ENCODE measurements around the gene GFI1B. TPM values are rescaled to one million over a fixed set of nuclear protein-coding genes. Genes with fewer than 3 reads are reported as not detected.

The GFI1B gene
- total RNA-seq, 1 donor from 2014 or later = not detected

- H3K4me3 Mint-ChIP-seq (ENCODE audit: unreplicated experiment) = peak overlapping the region; percentile 100
- no peak overlapping the region for H3K27ac Mint-ChIP-seq (ENCODE audit: unreplicated experiment)
- no peaks in the 10 kb centered on the region for H3K36me3 Mint-ChIP-seq (ENCODE audit: unreplicated experiment)
- H3K27me3 Mint-ChIP-seq (ENCODE audit: unreplicated experiment) = peaks cover 8% of the 10 kb centered on the region
- TF ChIP-seq CTCF (IDR thresholded peaks at IDR 0.05; ENCODE audit: partially characterized antibody, unreplicated experiment) = no peak
- peaks cover 9% of the 10 kb centered on the region for H3K9me3 Mint-ChIP-seq (ENCODE audit: unreplicated experiment)
- H3K4me1 Mint-ChIP-seq (ENCODE audit: low read depth, unreplicated experiment) = peaks cover 27% of the 10 kb centered on the region
- no peak for DNase-seq
Measured at GRCh38 chr9:132942541-132943182, 35.8 kb upstream of the GFI1B start.

- peak overlapping the region; percentile 99 for H3K27ac Mint-ChIP-seq (ENCODE audit: unreplicated experiment)
- no peaks in the 10 kb centered on the region for H3K36me3 Mint-ChIP-seq (ENCODE audit: unreplicated experiment)
- peaks cover 11% of the 10 kb centered on the region for H3K9me3 Mint-ChIP-seq (ENCODE audit: unreplicated experiment)
- no peak for TF ChIP-seq CTCF (IDR thresholded peaks at IDR 0.05; ENCODE audit: partially characterized antibody, unreplicated experiment)
- peaks cover 8% of the 10 kb centered on the region for H3K27me3 Mint-ChIP-seq (ENCODE audit: unreplicated experiment)
- H3K4me1 Mint-ChIP-seq (ENCODE audit: low read depth, unreplicated experiment) = peaks cover 23% of the 10 kb centered on the region
- DNase-seq = peak; percentile 21
- peak overlapping the region; percentile 100 for H3K4me3 Mint-ChIP-seq (ENCODE audit: unreplicated experiment)
Measured at GRCh38 chr9:132943651-132944293, 34.7 kb upstream of the GFI1B start.

GRCh38 chr9:132944294-132945185, 34.0 kb upstream of the GFI1B start, which contains the start of gene TSC1:
Gene TSC1, minus strand, starts transcription at chr9:132944616. Its CDS starts 15,744 bp downstream, at chr9:132928872.
- Mint-ChIP-seq H3K27me3 (ENCODE audit: unreplicated experiment) (peaks cover 8% of the 10 kb centered on the region), H3K4me1 (ENCODE audit: low read depth, unreplicated experiment) (peaks cover 28% of the 10 kb centered on the region), H3K36me3 (ENCODE audit: unreplicated experiment) (no peaks in the 10 kb centered on the region), H3K27ac (ENCODE audit: unreplicated experiment) (peak within 1 kb of the TSS; percentile 100), H3K9me3 (ENCODE audit: unreplicated experiment) (peaks cover 11% of the 10 kb centered on the region), H3K4me3 (ENCODE audit: unreplicated experiment) (peak within 1 kb of the TSS; percentile 100)
- TF ChIP-seq CTCF (IDR thresholded peaks at IDR 0.05; ENCODE audit: partially characterized antibody, unreplicated experiment) = no peak
- peak; percentile 99 for DNase-seq

GRCh38 chr9:132945186-132946130, 33.0 kb upstream of the GFI1B start:
- no peak for TF ChIP-seq CTCF (IDR thresholded peaks at IDR 0.05; ENCODE audit: partially characterized antibody, unreplicated experiment)
- DNase-seq = no peak
- Mint-ChIP-seq H3K4me3 (ENCODE audit: unreplicated experiment) (peak overlapping the region; percentile 100), H3K36me3 (ENCODE audit: unreplicated experiment) (no peaks in the 10 kb centered on the region), H3K27me3 (ENCODE audit: unreplicated experiment) (peaks cover 12% of the 10 kb centered on the region), H3K4me1 (ENCODE audit: low read depth, unreplicated experiment) (peaks cover 28% of the 10 kb centered on the region), H3K9me3 (ENCODE audit: unreplicated experiment) (peaks cover 11% of the 10 kb centered on the region), H3K27ac (ENCODE audit: unreplicated experiment) (peak overlapping the region; percentile 72)
